Testis (tissue), 3 donors: ENCODE measurements around the gene MYO9B. TPM values are rescaled to one million over a fixed set of nuclear protein-coding genes. Genes with fewer than 3 reads are reported as not detected.

Experiments
- DNase-seq: peaks from one replicate; pipeline ENCODE4 v3.0.0-alpha.2; 2019
- H3K27ac ChIP-seq, 2 donors: fragments of 200-600 bp; sonication (generic); one replicate each; pipeline ENCODE4 v1.5.1; 2019
- H3K27me3 ChIP-seq: fragments of 200-600 bp; sonication (generic); one replicate; pipeline ENCODE4 v1.5.1; 2019
- H3K36me3 ChIP-seq: fragments of 200-600 bp; sonication (generic); one replicate; pipeline ENCODE4 v1.5.1; 2017; ENCODE audit warnings: low read depth; ENCODE audit errors: missing control alignments
- H3K4me1 ChIP-seq: fragments of 200-600 bp; sonication (generic); one replicate; pipeline ENCODE4 v1.5.1; 2019
- H3K4me3 ChIP-seq, 2 donors: fragments of 200-600 bp; sonication (generic); one replicate each; pipeline ENCODE4 v1.5.1; 2017 to 2019
- H3K9me3 ChIP-seq: fragments of 200-600 bp; sonication (generic); one replicate; pipeline ENCODE4 v1.5.1; 2017
- CTCF ChIP-seq, 3 experiments: fragments of 450-650 bp in 2 of 3; fragments of 200-600 bp in 1 of 3; sonication (generic) in 1 of 3; IDR thresholded peaks; one replicate each; pipeline ENCODE4 v1.5.1; 2016 to 2019; ENCODE audit warnings: antibody characterized with exemption in 3 of 3, mild to moderate bottlenecking in 2 of 3, moderate library complexity in 1 of 3
- POLR2A ChIP-seq: fragments of 450-650 bp; IDR thresholded peaks from one replicate; pipeline ENCODE4 v1.6.1; 2017; ENCODE audit warnings: antibody characterized with exemption, mild to moderate bottlenecking, moderate library complexity
- WGBS, 2 donors: methylation state at CpG; one replicate each; pipeline ENCODE4 v1.1.5; 2018; 5-methylcytosine and 5-hydroxymethylcytosine counted together
- intact Hi-C: fragments of 100-400 bp; cut with DNase I; formaldehyde crosslinking; loops from one replicate; pipeline ENCODE4 v1.15.1; 2023; ENCODE audit warnings: low total_unique reads
- polyA plus RNA-seq: library from polyadenylated mRNA; stranded (reverse); fragments of 350-450 nt; fragmentation: Illumina TruSeq; extraction: RNeasy Lipid Tissue Mini Kit (QIAGEN cat#74804); gene quantifications from one replicate; pipeline ENCODE4 v1.2.3, GENCODE V29; 2014; ENCODE audit warnings: low read depth, low replicate concordance; ENCODE audit not compliant: insufficient read depth
- total RNA-seq, 2 donors: library from RNA; depleted of rRNA; stranded (reverse); fragments of >200 nt; gene quantifications; one replicate each; pipeline ENCODE4 v1.2.3, GENCODE V29; 2016

The MYO9B gene
- total and polyA plus RNA-seq, 3 donors from 2014 or later, result 121 to 407 (median 407) TPM

GRCh38 chr19:17156296-17156946, 80.8 kb downstream of the MYO9B start:
- Histone ChIP-seq H3K9me3 (no peaks in the 10 kb centered on the region), H3K4me3 (no peak overlapping the region), H3K4me1 (no peaks in the 10 kb centered on the region), H3K27ac (no peak overlapping the region), H3K27me3 (no peaks in the 10 kb centered on the region), H3K36me3 (no peaks in the 10 kb centered on the region)
- DNase-seq, result no peak
- intact Hi-C loops, result no loop called here
- TF ChIP-seq POLR2A, result no peak
- no peak for TF ChIP-seq CTCF (IDR thresholded peaks at IDR 0.05)
- WGBS, 2 donors, result 93 to 94% methylated on average over 11 of the region's 11 CpGs

- DNase-seq, result peak; percentile 18
- TF ChIP-seq CTCF (IDR thresholded peaks at IDR 0.05) (no peak), POLR2A (no peak)
- Histone ChIP-seq H3K36me3 (no peaks in the 10 kb centered on the region), H3K4me1 (no peaks in the 10 kb centered on the region), H3K4me3 (no peak overlapping the region), H3K27me3 (no peaks in the 10 kb centered on the region), H3K9me3 (no peaks in the 10 kb centered on the region), H3K27ac (no peak overlapping the region)
- WGBS, 2 donors, result 89 to 93% methylated on average over 12 of the region's 12 CpGs
- intact Hi-C loops, result no loop called here
Observed at GRCh38 chr19:17156947-17157302, 81.3 kb downstream of the MYO9B start.

GRCh38 chr19:17158584-17158983, 83.0 kb downstream of the MYO9B start:
- Histone ChIP-seq H3K27me3 (no peaks in the 10 kb centered on the region), H3K27ac (no peak overlapping the region), H3K36me3 (peaks cover 4% of the 10 kb centered on the region), H3K9me3 (no peaks in the 10 kb centered on the region), H3K4me3 (no peak overlapping the region), H3K4me1 (no peaks in the 10 kb centered on the region)
- intact Hi-C loops, result no loop called here
- DNase-seq, result no peak
- TF ChIP-seq POLR2A, result no peak
- TF ChIP-seq CTCF (IDR thresholded peaks at IDR 0.05), result no peak
- 95 to 98% methylated on average over 9 to 15 of the region's 15 CpGs for WGBS, 2 donors

GRCh38 chr19:17159466-17160393, 84.2 kb downstream of the MYO9B start:
- H3K27ac ChIP-seq, result no peak overlapping the region
- no peaks in the 10 kb centered on the region for H3K27me3 ChIP-seq
- no peak overlapping the region for H3K4me3 ChIP-seq
- H3K4me1 ChIP-seq, result no peaks in the 10 kb centered on the region
- intact Hi-C loops, result no loop called here
- TF ChIP-seq CTCF (IDR thresholded peaks at IDR 0.05) (no peak), POLR2A (no peak)
- 72 to 74% methylated on average over 8 to 9 of the region's 9 CpGs for WGBS, 2 donors
- H3K36me3 ChIP-seq, result peaks cover 4% of the 10 kb centered on the region
- H3K9me3 ChIP-seq, result no peaks in the 10 kb centered on the region
- DNase-seq, result no peak
